HK-2 (cell line): ENCODE data around the gene LIMS2.

Experiments
- DNase-seq: peaks from one replicate; pipeline ENCODE4 v3.0.0-alpha.2; 2018; ENCODE audit not compliant: unreplicated experiment

The LIMS2 gene

GRCh38 chr2:127623388-127624319 lies 51.7 kb downstream of the LIMS2 start:
- no peak for DNase-seq

DNA sequence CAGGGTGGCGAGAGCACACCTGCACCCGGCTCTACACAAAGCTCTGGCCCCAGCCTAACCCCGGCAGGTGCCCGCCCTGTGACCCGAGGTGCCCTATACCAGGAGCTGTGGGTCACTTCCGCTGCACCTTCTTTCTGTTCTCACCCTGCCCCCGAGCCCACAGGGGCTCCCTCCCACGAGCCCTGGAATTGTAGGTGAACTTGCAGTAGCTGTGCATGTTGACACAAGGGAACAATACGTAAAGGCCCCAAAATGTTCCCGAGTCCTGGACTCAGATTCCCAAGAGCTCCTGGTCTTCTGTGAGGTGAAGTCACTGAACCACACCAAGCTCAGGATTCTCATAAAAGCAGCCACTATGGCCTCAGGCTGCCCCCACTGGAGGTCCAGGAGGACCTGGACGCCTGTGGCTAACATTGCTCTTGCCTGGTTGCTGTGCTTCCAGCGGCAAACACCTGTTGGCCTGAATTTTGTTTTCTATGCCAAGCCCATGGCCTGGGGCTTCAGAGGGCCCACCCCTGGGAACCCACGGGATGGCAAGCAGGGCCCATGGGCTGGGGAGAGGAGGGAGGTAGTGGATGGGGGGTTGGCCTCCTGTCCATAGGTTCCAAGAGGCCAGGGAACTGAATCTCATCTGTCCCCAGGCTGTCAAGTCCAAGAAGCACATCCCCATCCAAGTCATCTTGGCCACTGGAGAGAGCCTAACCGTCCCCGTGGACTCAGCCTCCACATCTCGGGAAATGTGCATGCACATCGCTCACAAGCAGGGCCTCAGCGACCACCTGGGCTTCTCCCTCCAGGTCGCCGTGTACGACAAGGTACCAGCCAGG lies 52.6 kb downstream of the LIMS2 start:
- no peak for DNase-seq

GRCh38 chr2:127621981-127622431 lies 53.3 kb downstream of the LIMS2 start:
- no peak for DNase-seq

GRCh38 chr2:127620866-127621265 lies 54.5 kb downstream of the LIMS2 start:
- no peak for DNase-seq

- no peak for DNase-seq
These were observed 55.2 kb downstream of the LIMS2 start for GRCh38 chr2:127619877-127620705.

DNA sequence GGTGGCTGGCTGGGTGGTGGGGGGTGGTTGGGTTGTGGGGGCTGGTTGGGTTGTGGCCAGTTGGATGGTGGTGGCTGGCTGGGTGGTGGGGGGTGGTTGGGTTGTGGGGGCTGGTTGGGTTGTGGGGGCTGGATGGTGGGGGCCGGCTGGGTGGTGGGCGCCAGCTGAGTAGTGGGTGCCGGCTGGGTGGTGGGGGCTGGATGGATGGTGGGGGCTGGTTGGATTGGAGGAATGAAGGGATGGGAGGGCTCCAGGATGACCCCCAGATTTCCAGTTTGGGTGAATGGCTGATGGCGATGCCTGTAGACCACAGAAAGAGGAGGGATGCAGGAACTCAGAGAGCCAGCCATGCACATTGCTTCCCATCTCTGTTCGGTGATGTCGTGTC lies 56.1 kb downstream of the LIMS2 start:
- no peak for DNase-seq

- DNase-seq: no peak
These were observed 56.7 kb downstream of the LIMS2 start for GRCh38 chr2:127618551-127619202.

DNA sequence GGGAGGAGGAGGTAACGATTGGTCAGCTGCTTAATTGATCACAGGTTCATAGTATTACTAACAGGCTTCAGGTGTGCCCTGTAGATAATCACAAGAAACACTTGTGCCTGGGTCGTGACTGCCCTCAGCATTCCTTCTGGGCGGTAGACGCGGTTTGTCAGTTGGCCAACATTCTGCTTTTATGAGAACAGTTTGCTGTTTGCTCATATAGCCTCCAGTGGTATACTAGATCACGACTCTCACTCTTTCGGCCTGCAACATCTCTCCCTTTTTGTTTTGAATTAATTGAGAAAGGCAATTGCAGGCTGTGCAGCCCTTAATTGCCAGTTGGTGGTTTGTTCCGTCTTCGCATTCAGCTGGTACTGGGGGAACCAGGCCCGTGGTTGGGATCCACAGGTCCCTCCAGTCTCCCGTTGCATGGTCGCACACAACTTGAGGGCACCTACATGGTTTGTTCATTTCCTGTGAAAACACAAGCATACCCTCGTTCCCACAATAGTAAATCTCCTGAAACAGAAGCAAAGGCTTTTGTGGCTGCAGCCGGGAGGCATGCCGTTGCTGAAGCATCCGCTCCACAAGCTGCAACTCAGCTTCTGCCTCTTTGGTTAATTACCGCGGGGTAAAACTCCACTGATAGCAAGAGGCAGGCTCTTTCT lies 59.7 kb downstream of the LIMS2 start:
- no peak for DNase-seq

DNA sequence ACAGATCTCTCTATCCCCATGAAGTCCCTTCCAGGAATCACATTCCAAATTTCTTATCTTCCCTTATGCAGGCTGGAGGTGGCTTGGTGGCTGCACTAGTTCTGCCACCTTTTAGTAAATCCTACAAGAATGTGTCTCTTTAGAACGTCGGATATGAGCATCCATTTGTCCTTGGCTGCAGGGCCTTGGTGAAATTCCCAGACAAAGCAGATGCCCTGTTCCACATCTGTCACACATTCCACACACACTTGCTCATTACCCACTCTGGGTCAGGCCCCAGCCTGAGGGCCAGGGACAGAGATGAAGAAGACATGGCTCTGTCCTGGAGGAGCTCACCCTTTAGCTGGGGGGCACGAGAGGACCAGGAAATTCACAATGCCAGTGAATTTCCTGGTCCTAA lies 60.6 kb downstream of the LIMS2 start:
- no peak for DNase-seq

DNA sequence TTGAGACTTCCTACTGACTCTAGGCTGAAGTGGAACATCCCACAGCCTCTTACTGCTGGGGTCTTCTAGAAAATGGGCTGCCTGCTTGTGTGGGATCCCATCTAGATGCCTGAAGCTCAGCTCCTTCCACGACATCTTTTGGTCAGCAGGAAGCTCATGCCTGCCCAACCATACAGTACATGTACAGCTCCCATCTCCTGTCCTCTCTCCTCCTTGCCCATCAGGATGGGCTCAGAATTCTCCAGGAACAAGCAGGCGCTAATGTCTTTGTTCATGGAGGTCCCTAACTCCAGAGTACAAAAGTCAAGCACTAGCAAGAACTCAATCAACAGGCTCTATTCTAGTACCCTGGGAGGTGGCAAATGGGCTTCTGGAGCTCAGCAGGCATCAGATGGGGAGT lies 61.1 kb downstream of the LIMS2 start:
- DNase-seq: no peak

DNA sequence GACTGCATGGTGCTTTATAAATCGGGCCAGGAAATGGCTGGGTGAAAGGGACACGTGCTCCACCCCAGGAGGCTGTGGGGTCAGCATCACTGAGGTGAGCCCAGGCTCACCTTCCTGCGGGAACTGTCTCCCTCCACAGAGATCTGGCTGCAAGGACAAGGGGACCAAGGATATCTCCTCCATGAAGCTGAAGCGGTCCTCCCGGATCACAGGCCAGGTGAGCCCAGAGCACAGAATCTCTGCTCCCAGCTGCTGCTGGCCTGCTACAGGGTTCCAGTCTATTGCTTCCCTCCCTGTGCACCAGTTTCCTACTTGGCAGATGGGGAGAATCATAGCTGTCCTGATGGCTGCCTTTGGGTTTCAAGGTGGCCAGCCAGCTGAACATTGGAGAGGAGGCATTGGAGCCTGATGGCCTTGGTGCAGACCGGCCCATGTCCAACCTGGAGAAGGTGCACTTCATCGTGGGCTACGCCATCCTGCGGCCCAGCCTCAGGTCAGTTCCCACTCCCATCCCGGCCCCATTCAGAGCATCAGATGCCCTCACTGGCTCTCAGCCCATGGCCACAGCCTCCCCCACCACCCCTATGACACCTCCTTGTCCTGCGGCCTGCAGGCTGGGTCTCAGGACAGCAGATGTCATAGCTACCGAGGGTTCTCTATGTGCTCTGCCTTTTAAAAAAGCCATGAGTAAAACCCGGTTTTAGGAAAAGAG lies 63.1 kb downstream of the LIMS2 start:
- no peak for DNase-seq

DNA sequence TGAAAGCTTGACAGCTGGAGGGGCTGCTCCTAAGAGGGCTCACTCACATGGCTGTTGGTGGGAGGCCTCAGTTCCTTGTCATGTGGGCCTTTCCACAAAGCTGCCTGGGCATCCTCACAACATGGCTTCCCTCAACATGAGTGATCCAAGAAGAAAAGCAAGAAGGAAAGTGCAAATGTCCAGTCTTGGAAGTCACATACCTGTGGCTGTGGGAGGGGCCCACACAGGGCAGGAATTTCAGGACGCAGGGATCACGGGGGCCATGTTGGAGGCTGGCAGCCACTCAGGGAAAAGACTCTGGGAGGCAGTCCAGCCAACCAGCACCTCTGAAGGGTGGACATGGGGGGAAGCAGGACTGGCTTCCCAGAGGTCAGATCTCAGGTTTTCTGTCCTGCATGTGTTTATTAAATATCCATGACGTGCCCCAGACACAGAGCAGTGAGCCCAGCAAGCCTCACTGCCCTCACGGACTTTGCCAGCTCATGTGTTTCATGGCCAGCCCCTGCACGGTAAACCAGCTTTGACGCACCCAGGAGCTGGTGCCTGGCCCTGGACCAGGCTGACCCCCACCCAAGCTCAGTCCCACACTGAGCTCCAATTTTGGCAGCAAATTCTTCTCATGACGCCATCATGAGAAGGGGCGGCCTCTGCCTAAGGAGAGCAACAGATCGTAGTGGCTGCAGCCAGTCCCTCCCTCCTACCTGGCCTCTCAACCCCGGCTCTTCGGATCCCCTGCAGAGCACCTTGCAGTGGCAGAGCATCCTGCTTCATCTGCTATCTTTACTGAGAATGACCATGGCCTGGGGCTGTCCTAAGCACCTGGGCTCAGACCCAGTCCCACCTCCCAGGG lies 64.0 kb downstream of the LIMS2 start:
- no peak for DNase-seq

GRCh38 chr2:127610561-127610960 lies 64.8 kb downstream of the LIMS2 start:
- no peak for DNase-seq

DNA sequence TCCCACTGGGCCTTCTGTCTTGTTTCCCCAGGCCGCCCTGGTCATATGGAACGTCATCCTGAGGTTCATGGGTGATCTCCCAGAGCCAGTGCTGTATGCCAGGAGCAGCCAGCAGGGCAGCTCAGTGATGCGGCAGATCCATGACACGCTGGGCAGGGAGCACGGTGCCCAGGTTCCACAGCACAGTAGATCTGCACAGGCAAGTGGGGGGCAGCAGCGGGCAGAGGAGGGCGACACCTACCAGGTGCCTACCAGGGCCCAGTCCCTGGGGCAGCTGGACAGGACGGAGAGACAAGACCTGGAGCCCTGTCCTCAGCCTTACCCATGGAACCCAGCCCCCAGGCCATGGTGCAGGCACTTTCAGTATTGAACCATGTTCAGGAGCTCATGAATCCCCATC lies 65.5 kb downstream of the LIMS2 start:
- DNase-seq: no peak

DNA sequence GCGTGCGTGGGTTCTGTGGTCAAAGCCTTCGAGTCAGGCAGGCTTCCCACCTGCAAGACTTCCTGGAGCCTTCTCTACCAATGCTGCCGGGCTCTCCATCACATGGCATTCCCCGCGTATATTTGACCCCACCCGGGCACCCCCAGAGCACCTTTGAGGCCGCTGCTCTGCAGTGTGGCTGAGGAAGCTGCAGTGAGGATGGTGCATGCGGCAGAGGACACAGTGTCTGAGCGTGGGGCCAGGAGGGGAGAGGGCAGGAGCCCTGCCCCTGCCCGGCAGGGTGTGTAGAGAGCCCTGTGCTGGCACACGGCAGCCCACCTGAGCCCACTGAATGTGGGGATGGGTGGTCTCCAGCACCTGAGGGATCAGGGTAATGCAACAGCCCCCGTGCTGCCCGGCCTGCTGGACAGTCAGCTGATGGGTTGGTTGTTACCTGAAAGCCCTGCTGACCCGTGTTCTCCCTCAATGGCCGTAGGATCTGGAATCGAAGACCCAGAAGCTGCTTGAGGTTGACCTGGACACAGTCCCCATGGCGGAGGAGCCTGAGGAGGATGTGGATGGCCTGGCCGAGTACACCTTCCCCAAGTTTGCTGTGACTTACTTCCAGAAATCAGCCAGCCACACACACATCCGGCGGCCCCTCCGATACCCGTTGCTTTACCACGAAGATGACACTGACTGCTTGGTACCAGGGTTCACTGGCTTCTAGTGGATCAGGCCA lies 66.1 kb downstream of the LIMS2 start:
- DNase-seq: no peak

DNA sequence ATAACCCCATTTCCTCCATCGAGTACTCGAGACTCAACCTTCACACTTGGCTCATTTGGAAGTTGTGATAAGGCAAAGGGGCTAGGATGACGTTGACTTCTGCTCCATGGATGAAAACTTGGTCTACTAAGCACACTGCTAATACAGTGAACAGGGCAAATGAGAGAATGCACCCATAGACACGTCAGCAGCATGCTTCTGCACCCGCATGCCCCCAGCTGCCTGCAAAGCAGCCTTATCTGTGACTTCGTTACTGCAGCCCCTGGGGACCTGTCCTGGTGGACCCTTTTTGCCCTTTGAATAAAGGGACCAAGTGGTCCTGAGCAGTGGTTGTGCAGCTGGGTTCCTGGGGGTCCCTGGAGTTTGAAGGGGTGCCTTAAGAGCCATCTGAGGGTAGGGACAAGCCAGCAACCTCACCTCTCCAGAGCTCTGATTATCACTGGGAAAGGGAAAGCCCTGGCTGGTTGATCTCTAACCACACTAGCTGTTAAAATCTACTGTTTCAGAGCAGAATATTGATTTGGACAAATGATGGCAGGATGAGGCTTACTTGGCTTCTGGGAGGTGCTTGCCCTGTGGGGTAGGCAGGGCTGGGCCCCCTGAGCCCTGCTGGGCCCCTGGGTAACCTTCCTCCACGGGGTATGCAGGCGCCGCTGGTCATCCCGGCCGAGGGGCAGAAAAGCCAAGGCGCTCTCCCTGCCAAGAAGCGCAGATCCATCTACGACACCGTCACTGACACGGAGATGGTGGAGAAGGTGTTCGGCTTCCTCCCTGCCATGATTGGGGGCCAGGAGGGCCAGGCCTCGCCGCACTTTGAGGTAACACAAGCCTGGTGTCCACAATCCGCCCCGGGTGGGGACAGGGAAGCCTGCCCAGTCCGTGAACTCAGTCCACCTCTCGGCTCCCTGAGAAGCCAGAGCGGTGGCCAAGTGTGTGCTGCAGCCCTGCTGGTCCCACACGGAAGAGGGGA lies 67.0 kb downstream of the LIMS2 start:
- no peak for DNase-seq

DNA sequence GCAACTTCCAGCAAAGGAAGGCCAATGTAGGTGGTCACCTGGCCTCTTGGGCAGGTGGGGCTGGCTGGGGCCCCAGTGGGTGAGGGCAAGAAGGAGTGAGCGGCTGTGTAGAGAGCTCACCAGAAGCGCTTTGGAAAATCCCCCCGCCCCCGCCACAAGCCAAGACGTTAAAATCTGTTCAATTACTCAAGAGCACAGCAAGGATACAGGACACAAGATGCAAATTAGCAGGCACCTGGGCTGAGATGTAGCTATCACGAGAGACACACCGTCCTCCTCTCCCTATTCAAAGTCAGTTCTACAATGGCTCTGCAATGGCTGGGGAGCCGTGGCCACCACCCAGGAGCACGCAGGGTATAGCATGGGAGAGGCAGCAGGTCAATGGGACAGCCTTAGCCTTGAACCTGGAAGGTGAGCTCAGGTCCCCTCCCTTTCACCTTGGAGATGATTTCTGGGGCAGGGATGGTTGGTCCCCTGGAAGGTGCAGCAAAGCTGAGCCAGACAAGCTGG lies 67.9 kb downstream of the LIMS2 start:
- no peak for DNase-seq
